HG03521 (cell line): ENCODE results near the gene MRPS9.

Source experiments
- ATAC-seq: cut with Tn5 transposase; IDR thresholded peaks from one replicate; pipeline ENCODE4 v1.9.1; 2021; ENCODE audit warnings: mild to moderate bottlenecking, moderate library complexity; ENCODE audit not compliant: unreplicated experiment

The MRPS9 gene

DNA sequence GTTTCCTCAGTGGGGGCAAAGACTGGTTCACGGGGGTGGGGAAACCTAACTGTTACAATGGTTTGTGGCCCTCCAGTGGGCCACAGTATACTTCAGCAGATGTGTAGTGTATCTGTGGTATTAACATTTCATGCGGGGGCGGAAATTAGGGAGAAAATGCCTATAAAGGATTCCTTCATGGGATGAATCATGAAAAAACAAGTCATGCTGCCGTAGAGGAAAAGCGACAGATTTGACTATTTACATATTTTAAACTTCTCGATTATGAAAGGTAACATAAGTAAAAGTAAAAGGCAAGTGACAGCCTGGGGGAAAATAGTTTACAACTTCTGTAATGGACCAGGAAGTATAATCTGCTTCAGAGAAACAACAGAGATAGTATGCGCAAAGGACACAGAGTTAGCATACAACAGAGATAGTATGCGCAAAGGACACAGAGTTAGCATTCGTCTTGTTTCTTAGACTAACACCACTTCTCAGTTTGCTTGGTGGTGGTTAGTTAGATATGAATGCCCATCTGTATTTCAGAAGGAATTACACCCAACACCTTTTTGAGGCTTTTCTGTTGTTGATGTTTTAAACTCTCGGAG lies 41.1 kb downstream of the MRPS9 start:
- no peak for ATAC-seq

DNA sequence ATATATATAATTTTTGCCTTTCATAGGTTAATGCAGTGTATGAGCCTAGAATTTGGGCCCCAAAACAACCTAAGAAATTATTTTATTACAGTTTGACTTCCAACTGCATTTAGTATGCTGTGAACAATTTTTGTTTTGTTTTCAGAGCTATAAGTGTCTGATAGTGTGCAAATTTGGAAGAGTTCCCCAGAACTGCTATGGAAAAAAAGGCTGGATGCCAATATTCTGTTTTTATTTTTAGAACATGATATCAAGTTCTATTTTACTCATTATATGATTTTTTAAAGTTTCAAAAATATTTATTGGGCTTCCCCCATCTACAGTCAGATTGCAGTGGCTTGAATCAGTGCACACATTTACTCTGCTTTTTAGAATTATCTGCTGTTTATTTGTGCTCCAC lies 42.6 kb downstream of the MRPS9 start:
- ATAC-seq = no peak

- ATAC-seq = no peak
Observed at GRCh38 chr2:105081006-105081601, 43.2 kb downstream of the MRPS9 start.

DNA sequence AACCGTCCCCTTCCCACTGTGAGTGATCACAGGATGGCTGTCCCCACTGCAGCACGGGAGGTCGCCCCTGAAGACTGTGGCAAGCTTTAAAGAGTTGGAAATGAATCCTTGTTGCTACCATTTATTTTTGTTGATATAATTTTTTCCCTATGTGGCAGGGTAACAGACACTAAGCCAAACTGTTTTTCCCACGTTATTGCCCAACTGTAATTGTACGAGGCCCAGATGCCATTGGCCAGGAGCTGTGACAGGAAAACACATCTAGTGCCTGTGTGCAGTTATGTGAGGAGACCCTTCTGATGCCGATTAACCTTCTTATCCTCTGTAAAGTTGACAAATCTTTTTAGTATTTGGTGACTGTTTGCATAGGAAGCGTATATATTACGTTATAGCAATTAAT lies 44.2 kb downstream of the MRPS9 start:
- ATAC-seq = no peak

- no peak for ATAC-seq
Observed at GRCh38 chr2:105085525-105085924, 47.7 kb downstream of the MRPS9 start.

DNA sequence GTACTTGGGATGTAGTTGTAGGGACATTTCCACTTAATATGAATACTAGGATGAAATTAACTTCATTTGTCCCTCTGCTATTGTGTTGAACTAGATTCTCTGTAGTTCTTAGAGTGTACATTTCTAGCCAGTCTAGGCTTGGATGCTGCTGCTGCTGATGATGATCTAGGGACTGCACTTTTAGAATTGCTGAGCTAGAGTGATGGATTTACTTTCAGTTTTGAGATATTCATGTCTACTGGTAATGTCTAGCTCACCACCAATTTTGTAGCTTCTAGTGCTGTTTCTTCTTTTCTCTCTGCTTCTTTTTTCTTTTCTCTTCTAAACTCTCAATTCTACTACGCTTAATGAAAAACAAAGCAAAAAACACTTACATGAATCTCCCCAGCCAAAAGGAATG lies 49.4 kb downstream of the MRPS9 start:
- ATAC-seq = no peak

- no peak for ATAC-seq
Observed at GRCh38 chr2:105090091-105090490, 52.2 kb downstream of the MRPS9 start.

GRCh38 chr2:105092797-105093196 lies 54.9 kb downstream of the MRPS9 start:
- ATAC-seq = no peak

- ATAC-seq = no peak
Observed at GRCh38 chr2:105099153-105099552, 61.3 kb downstream of the MRPS9 start.

GRCh38 chr2:105100046-105100840 lies 62.4 kb downstream of the MRPS9 start:
- peak; percentile 86 for ATAC-seq

DNA sequence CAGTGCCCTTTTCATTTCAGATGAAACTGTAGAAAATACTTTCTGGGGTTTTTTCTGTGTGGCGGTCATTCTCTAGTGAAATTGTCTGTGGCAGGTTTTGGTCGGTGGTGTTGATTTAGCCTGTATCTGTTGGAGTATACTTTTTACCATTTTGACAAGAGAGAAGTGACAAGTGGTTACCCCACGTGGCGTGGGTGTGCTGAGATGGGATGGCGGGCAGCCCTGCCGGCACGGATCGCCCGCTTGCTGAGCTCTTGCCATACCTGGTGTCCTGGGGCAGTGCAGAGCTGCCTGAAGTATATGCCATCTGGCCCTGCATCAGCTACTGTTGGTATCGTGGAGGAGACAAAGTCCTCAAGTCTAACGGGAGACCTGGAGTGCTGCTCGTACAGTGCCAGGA lies 64.1 kb downstream of the MRPS9 start:
- ATAC-seq = no peak

DNA sequence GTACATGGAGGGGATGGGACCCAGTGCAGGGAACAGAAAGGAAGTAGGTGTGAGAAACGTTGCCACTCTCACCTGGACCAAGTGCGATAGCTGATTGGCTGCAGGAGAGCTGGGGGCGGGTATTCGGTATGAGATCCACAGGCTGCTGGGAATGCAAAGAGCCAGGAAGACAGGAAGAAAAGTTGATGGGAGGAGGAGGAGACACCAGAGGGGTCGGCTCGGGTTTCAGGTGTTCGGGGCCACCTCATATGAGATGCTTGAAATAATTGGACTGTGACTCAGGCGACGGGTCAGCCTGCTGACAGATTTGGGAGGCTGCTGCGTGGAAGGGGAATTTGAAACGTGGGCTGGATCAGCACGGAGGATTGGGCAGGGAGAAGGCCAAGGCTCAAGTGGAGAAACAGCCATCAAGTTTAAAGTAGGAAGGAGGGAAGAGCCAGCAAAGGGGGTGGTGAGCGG lies 65.1 kb downstream of the MRPS9 start:
- ATAC-seq = no peak

DNA sequence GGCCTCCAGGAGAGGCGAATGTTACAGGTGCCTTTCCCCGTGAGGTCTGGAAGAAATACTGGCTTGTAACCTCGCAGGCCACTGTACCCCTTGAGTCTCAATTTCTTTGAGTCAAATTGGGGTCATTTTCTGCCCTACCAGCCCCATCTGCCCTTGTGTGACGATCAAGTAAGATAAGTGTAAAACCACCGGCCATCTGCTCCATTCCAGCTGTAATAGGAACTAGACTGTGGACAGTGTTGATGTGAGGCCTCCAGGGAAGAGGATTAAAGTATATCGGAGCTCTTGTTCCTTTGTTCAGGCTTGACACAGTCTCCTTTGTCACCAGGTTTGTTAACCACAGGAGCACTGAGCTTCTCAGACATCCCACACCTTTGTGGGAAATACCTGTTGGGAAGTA lies 65.6 kb downstream of the MRPS9 start:
- ATAC-seq = no peak

- ATAC-seq = no peak
Observed at GRCh38 chr2:105104208-105104731, 66.4 kb downstream of the MRPS9 start.

- no peak for ATAC-seq
Observed at GRCh38 chr2:105110295-105110829, 72.5 kb downstream of the MRPS9 start.

GRCh38 chr2:105111365-105112150 lies 73.7 kb downstream of the MRPS9 start:
- no peak for ATAC-seq

GRCh38 chr2:105112345-105112744 lies 74.5 kb downstream of the MRPS9 start:
- ATAC-seq = no peak

DNA sequence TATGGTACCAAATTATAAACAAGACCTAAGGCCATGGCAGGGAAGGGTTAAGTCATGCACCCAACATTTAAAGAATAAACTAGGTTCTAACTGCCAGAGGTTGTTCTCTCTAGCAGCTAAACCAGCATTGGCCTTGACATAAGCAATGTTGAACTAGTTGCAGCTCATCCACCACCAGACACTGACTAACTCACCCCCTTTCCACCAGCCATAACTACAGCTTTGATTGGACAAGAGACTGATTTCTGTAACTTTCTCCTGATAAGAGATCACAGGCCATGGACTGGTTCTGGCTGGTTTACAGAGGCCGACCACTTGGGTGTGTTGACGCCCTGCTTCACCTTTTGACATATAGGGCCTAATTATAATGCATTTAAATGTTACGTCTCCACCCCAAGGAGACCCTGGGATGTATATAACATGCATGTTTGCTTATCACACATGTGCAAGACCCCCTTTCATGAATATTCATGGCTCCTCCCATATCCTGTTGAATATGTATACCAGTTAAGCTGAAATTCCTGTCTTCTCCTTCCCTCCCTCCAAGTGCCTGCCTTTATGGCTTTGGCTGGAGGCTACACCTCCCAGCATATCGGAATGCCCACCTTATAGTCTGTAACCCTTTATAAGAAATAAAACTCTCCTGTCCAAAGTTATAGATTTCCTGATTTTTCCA lies 75.9 kb downstream of the MRPS9 start:
- ATAC-seq = no peak

GRCh38 chr2:105114551-105114950 lies 76.7 kb downstream of the MRPS9 start:
- ATAC-seq = peak; percentile 53

- ATAC-seq = no peak
Observed at GRCh38 chr2:105116348-105116747, 78.5 kb downstream of the MRPS9 start.
